Adrenal gland (tissue), 5 donors: ENCODE results near the gene VAT1.

Source experiments
- POLR2A ChIP-seq, 2 donors: fragments of 450-650 bp; IDR thresholded peaks; one replicate each; pipeline ENCODE4 v1.6.1; 2017; ENCODE audit warnings: antibody characterized with exemption in 2 of 2, mild to moderate bottlenecking in 2 of 2, moderate library complexity in 1 of 2
- TF ChIP-seq, protein P1 (sequence below), 6 experiments: fragments of 450-650 bp in 4 of 6; fragments of 200-600 bp in 2 of 6; sonication (generic) in 1 of 6; IDR thresholded peaks; 1 replicate in 5 of 6; 2 replicates in 1 of 6; pipeline versions ENCODE4 v1.5.1 to v1.8.0; 2016 to 2021; ENCODE audit warnings: antibody characterized with exemption in 6 of 6, mild to moderate bottlenecking in 2 of 6, moderate library complexity in 1 of 6
- donor health status: DM: no; HTN: no; CAD: no.

DNA sequence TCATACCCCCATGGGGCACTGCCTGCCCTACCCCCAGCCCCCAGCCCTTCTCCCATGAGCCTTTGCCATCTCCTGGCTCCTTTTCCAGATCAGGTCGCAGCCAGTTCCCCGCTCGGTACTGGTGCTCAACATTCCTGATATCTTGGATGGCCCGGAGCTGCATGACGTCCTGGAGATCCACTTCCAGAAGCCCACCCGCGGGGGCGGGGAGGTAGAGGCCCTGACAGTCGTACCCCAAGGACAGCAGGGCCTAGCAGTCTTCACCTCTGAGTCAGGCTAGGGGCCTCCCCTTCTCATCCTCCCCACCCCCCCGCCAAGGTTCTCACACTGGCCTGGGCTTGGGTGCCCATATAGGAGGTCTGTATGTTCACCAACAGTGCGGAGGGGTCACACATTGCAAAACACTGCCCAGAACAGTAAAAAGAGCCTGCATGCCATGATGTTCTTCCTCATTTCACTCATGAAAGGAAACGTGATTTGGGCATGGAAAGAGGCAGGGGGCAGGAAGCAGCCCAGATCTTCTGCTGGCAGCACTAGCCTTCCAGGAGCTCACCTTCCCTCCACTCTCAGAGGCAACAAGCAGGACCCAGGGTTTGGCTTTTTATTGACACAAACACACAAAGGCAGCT is 8.1 kb downstream of the VAT1 start:
- TF ChIP-seq, protein P1, sequence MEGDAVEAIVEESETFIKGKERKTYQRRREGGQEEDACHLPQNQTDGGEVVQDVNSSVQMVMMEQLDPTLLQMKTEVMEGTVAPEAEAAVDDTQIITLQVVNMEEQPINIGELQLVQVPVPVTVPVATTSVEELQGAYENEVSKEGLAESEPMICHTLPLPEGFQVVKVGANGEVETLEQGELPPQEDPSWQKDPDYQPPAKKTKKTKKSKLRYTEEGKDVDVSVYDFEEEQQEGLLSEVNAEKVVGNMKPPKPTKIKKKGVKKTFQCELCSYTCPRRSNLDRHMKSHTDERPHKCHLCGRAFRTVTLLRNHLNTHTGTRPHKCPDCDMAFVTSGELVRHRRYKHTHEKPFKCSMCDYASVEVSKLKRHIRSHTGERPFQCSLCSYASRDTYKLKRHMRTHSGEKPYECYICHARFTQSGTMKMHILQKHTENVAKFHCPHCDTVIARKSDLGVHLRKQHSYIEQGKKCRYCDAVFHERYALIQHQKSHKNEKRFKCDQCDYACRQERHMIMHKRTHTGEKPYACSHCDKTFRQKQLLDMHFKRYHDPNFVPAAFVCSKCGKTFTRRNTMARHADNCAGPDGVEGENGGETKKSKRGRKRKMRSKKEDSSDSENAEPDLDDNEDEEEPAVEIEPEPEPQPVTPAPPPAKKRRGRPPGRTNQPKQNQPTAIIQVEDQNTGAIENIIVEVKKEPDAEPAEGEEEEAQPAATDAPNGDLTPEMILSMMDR (IDR thresholded peaks at IDR 0.05): no peak
- no peak for TF ChIP-seq POLR2A (IDR thresholded peaks at IDR 0.05)
